Stromal cell of bone marrow (primary cell): ENCODE results near the gene C18orf63.
"Not testable (repeated sequence)": the region's sequence is repeated elsewhere in the genome, so short reads cannot be mapped to it uniquely, and the experiment has no call there.

ENCODE experiments used
- DNase-seq: peaks from one replicate; pipeline ENCODE4 v3.0.0-alpha.2; 2012; ENCODE audit warnings: low read depth

C18orf63 gene

DNA sequence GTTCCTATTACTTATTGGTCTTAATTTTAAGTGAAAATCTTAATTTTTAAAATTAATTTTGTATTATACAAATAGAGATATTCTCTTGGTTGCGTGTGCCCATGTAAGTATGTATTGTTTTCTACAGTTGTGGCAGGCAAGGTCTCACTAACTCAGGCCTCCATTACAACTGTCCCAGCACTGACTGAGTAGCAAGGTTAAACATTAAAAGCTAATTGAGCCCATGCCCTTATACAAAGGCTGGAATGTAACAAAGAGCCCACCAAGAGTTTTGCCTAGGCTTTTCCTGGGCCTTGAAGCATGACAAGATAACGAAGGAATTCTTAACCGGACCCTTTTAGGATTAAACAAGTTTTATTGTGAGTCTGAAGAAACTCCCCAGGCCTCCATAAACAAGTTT, 11.2 kb downstream of the C18orf63 start:
- DNase-seq = not testable (repeated sequence)

DNA sequence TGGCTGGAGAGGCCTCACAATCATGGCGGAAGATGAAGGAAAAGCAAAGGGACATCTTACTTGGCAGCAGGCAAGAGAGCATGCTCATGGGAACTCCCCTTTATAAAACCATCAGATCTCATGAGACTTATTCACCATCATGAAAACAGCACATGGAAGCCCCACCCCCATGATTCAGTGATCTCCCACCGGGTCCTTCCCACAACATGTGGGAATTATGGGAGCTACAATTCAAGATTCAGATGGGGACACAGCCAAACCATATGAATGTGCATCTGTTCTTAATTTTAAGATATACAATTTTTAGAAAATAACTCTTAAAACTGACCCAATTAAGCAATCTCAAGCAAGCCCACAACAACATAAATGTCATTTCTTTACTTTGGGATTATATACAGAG, 12.6 kb downstream of the C18orf63 start:
- DNase-seq = no peak

DNA sequence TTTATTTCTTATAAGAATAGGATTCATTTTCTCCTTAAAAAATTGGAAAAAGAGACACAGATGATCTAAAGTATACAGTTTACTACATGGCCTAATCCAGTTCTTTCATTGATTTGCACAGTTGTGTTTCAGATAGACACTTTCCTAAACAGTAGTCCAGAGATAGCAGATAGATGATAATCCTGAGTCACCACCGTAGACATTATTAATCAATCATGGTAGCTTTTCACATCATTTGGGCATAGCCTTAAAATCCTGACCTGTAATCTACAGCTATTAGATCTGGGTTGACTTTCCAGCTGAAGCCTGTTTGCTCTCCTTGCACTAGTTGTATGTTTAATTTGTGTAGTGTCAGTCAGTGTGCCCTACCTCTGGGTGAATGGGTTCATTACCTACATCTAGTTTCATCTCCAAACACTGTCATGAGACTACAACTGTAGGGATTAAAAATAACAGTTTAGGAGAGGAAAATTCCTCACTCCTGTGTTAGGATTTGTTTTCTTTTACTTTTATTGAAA, 14.1 kb downstream of the C18orf63 start:
- DNase-seq = no peak

GRCh38 chr18:74331404-74331803, 15.8 kb downstream of the C18orf63 start:
- DNase-seq = peak; percentile 30

GRCh38 chr18:74333091-74333490, 17.5 kb downstream of the C18orf63 start:
- DNase-seq = no peak

- no peak for DNase-seq
Observed at GRCh38 chr18:74334242-74334893, 18.7 kb downstream of the C18orf63 start.

DNA sequence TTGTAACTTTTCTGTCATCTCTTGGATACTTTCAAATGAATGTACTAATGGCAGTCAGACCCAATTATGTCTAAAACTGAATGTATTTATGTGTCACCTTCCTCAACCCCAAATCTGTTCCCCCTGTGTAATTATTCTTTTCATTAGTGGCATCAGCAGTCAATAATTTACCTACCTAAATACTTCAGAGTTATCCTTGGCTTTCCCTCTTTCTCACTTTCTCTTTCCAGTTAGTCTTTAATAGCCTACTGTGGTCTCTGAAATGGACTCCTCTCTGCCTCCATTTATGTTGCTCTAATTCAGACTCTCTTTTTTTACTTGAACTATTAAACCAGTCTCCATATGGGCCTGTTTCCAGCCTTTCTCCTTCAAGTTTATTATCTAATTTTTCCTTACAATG, 21.0 kb downstream of the C18orf63 start:
- no peak for DNase-seq

- DNase-seq = no peak
Observed at GRCh38 chr18:74337155-74337911, 21.7 kb downstream of the C18orf63 start.

GRCh38 chr18:74337912-74338309, 22.3 kb downstream of the C18orf63 start:
- no peak for DNase-seq

DNA sequence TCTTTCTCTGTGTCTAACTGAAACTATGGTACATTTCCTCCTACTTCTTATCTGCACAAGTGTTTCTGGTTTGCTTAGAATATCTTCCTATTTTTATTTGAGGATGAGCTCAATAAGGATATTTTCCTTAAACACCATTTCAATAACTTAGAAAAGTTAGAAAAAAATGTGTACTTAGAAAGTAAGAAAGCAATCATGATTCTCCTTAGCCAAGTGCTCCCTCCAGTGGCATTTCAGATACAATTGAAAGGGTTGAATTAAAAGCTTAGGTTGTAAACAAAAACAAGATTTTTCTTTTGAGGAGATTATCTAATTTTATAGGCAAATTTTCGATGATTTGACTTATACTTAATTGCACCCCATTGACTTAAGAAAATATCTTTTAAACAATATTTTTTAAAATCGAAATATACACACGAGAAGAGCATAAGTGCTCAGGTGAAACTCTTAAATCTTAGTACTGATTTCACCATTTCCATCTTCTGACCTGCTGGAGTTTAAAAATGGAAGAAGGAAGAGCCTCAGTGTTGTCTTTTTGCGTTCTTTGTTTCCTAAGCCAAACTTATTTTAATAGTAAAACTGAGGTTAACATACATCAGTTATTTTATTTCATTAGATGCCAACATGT, 26.9 kb downstream of the C18orf63 start:
- DNase-seq = peak; percentile 48

- DNase-seq = no peak
Observed at GRCh38 chr18:74346206-74346605, 30.6 kb downstream of the C18orf63 start.

GRCh38 chr18:74348581-74348980, 32.9 kb downstream of the C18orf63 start:
- DNase-seq = no peak

DNA sequence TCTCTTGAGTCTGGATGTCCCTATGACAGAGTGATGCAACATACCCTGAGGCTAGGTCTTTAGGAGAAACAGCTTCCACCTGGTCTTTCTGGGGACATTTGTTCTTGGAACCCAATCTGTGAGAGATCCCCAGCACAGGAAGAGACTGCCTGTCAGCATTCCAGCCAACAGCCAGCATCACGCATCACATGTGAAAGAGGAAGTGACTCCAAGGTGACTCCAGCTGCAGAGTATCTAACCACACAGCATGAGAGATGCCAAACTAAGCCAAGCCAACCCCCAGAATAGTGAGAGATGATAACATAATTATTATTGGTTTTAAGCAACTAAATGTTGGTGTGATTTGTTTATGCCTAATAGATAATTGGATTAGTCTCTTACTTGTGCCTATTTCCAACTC, 35.7 kb downstream of the C18orf63 start:
- peak; percentile 37 for DNase-seq

DNA sequence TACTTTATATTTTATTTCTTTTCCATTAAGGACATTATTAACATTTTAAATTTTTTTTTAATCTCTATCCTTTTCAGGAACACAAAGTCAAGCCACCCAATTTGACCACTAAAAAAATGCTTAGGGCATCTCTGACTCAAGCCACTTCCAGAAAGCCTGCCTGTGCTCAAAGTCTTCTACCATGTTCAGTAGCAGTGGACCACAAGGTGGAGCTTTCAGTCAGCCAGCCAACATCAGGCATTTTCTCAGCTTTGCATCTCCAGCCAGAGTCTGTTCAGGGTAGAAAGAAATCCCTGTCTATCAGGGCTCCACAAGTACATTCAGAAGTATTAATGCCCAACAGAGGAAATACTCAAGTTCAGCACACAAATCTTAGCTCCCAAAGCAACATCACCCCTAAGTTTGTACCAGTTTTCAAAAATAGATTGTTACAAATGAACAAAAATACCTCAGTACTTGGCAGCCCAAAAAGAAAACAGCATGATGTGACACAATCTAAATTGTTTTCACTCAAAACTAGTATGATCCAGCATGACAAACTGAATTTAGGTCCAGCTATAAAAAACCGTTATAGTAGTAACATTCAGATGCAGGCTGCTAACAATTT, 37.6 kb downstream of the C18orf63 start:
- DNase-seq = peak; percentile 64

DNA sequence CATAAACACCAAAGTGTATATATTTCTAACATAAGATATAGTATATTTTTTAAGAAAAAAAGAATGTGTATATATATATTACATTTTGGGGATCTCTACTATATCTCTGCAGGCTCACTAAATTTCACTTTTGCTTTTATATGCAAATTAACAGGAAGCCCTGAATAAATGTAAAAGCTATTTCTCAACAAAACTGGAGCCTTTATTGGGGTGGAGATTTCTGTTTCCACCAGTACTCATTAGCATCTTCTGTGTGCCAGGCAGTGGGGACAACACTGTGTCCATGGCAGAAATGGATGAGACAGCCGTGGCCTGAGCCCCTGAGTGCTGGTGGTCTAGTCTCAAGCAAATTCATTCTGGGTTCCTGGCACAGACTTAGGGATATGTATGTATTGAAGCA, 41.3 kb downstream of the C18orf63 start:
- no peak for DNase-seq

GRCh38 chr18:74360852-74361655, 45.4 kb downstream of the C18orf63 start:
- DNase-seq = no peak

DNA sequence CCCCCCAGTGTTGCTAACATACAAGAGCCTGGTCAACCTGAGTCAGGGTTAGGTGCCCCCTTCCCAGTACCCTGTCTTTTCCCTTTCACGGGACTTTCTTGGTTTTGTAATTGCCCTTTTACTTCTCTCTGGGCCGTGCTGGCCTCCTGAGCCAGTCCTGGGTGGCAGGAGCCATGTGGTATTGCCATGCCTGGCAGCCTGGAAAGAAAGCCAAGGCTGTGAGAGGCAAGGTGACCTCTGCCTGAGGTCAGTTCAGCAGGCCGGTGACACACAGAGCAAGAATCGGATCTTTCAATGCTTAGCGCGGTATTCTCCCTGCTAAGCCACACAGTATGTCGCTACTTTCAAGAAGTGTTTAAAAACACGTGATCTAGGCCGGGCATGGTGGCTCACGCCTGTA, 52.3 kb downstream of the C18orf63 start:
- DNase-seq = no peak

GRCh38 chr18:74368901-74369705, 53.5 kb downstream of the C18orf63 start:
- no peak for DNase-seq

- peak; percentile 16 for DNase-seq
Observed at GRCh38 chr18:74370115-74370514, 54.5 kb downstream of the C18orf63 start.

GRCh38 chr18:74373428-74373827, 57.8 kb downstream of the C18orf63 start:
- no peak for DNase-seq

- DNase-seq = peak; percentile 44
Observed at GRCh38 chr18:74375999-74376398, 60.4 kb downstream of the C18orf63 start.
